GM19372 (cell line): ENCODE results near the gene UBE2J2.

Experiments used
- ATAC-seq: cut with Tn5 transposase; IDR thresholded peaks from one replicate; pipeline ENCODE4 v1.9.1; 2021; ENCODE audit warnings: mild to moderate bottlenecking, low read depth, moderate library complexity; ENCODE audit not compliant: unreplicated experiment

Gene UBE2J2

DNA sequence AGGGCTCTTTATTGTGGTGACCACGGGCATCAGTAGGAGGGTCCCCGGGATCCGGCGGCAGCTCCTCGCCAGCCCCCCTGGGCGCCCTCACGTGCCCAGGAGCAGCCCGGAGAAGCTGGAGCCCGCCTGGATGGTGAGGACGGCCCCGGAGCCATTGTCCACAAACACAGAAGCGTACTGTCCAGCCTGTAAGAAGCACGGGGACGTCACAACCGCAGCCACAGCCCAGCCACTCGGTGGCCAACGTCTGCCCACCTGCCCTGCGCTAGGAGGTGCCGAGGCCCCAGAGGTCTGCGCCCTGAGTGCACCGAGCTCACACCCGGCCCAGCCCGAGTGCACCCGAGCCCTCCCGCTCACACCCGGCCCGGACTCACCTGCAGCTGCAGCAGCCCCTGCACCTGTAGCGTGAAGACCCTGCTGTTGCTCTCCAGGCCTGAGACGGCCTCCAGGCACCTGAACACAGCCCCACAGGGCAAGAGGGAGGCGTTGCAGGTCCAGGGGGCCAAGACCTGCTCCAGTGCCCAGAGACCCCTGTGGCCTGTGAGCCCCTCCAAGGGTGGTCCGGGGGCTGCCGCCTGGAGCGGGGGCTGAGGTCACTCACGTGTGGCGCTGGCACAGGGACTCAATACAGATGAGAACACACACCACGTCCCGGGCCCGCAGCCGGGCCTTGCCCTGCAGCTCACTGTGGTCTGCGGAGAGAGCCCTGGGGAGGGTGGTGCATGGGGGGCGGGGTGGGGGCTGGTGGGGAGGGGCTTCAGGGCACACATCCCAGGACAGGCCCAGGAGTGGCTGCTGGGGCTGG, 31.0 kb downstream of the UBE2J2 start:
- no peak for ATAC-seq

GRCh38 chr1:1241588-1242219, 31.9 kb downstream of the UBE2J2 start:
- no peak for ATAC-seq

- ATAC-seq: no peak
Measured at GRCh38 chr1:1240822-1241587, 32.6 kb downstream of the UBE2J2 start.

GRCh38 chr1:1240348-1240732, 33.3 kb downstream of the UBE2J2 start:
- ATAC-seq: no peak

DNA sequence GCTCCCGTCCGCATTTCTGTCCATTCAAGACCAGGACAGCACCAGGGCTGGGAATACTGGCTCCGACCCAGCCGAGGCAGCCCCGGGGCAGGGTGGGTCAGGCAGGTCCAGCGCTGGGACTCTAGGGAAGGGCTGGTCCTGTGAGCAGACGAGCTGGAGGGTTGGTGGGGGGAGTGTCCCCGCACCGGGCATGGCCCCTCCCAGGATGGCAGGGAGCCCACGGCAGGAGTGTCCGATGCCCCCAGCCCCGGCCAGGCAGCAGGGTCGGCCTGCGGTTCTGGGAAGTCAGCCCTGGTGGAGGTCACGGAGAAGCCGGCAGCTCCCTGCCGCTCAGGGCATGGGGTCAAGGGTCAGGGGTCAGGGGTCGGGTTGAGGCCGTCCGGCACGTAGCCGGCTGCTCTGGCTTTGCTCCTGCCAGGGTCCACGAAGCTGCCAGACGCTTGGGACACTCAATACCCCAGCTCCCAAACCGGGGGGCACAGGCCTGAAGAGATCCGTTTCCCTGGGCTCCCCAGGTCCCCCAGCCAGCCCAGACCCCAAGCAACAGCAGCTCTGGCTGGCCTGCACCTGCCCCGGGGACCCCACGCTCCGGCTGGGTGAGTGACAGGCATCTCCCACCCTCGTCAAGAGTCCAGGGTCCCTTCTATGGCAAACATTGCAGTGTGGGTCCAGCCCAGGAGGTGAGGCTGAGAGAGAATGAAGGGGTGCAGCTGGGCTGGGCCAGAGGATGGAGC, 33.9 kb downstream of the UBE2J2 start:
- ATAC-seq: no peak

- ATAC-seq: no peak
Measured at GRCh38 chr1:1239227-1239613, 34.4 kb downstream of the UBE2J2 start.

DNA sequence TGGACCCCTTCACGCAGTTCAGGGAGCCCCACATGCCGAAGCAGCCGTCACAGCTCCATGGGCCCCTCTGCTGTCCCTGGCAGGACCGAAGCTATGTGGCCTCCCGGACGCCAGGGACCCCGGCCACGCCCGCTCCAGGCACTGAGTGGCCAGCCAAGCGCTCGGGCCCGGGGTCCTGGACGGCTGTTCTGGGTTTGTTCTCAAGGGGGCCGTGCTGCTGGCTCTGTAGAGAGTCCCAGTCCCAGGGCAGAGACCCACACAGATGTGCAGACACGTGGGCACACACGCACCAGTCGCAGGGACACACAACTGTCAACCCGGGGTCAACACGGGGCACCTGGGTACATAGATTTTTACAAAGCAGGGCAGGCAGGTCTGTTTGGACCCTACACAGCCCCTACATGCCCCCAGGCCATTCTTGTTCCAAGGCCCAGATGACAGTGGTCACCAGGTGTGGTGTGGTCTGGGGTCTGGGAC, 34.9 kb downstream of the UBE2J2 start:
- no peak for ATAC-seq

GRCh38 chr1:1237874-1238701, 35.6 kb downstream of the UBE2J2 start:
- ATAC-seq: no peak

GRCh38 chr1:1236945-1237873, 36.4 kb downstream of the UBE2J2 start:
- no peak for ATAC-seq

DNA sequence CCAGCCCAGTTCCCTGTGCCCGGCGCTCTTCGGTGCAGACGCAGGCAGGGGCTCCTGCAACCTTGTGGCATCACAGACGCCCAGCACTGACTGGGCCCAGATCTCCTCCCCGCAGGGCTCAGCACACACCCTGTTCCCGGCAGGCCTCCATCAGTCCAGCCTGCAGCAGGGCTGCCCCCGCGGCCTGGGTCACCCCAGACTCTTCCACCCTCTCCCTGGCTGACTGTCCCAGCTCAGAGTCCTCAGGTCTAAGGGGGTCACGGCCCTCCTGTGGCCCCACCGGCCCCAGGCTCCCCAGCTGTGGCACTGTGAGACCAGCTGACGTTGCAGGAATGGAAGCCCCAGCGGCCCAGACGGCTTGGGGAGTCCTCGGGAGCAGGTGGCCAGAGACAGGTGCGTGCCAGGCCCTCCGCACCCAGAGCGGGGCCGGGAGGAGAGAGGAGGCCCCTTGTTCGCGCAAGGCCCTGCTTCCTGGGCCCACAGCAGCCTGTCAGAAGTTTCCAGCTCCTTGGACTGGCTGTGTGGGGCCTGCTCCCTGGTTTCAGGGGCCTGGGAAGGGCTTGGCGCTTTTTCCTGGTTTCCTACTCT, 37.4 kb downstream of the UBE2J2 start:
- ATAC-seq: no peak

DNA sequence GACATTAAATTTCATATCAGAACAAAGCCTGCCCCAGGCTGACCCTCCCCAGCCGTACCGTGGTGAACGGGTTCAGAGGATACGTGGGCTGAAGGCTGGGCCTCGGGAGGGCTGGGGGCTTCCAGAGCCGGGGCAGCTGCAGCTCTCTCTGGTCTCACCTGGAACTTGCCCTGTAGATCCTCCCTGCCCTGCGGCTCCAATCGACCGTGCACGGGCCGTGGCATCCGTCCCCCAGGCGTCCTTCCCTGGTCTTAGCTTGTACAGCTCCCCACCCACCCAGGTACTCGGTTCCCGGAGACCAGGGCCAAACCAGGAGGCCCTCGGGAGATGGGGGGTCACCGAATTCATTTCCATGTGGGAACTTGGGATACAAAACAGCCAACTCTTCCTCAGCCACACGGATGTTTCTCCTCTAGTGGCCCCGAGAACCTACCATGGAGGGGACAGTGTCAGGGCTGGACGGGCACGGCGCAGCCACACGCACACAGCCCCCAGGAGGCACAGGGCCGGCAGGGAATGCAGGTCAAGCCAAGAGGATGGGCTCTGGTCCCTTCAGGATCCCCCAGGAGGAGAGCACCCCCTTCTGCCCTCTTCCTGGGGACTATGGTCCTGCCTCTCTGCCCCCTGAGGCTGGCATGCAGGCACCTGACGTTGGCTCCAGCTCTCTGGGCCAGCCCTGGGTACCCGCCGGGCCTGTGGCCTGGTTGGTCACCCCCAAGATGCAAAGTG, 38.5 kb downstream of the UBE2J2 start:
- ATAC-seq: no peak

GRCh38 chr1:1234180-1234808, 39.4 kb downstream of the UBE2J2 start:
- no peak for ATAC-seq

DNA sequence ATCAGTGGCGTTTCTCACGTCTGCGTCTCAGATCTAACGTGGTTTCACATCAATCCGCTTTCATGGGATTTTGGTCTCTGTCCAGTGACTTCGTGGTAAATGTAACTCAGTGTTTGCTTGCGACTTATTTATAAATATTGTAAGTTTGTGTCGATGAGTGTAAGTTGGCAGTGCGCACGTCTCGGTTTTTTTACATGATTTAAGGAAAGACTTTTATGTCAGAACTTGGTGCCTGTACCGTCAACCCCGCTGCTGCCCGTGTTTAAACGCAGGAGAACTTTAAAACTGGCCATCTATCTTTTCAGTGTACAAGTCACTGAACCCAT, 40.1 kb downstream of the UBE2J2 start:
- no peak for ATAC-seq

DNA sequence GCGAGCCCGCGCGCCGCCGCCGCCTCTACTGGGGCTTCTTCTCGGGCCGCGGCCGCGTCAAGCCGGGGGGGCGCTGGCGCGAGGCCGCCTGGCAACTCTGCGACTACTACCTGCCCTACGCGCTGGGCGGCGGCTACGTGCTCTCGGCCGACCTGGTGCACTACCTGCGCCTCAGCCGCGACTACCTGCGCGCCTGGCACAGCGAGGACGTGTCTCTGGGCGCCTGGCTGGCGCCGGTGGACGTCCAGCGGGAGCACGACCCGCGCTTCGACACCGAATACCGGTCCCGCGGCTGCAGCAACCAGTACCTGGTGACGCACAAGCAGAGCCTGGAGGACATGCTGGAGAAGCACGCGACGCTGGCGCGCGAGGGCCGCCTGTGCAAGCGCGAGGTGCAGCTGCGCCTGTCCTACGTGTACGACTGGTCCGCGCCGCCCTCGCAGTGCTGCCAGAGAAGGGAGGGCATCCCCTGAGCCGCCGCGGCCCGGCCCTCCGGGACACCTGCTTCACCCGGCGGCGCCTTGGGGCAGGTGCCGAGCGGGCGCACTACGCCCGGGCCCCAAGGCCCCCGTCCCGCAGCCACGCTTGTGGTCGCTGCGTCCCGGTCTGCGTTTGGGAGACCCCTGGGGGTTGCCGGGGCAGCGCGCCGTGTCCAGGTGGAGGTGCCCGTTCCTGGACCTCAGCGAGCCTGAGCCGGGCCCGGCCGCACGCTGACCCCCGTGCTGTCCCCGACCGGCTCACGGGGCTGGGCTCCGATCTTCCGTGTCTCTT, 40.7 kb downstream of the UBE2J2 start:
- ATAC-seq: no peak

DNA sequence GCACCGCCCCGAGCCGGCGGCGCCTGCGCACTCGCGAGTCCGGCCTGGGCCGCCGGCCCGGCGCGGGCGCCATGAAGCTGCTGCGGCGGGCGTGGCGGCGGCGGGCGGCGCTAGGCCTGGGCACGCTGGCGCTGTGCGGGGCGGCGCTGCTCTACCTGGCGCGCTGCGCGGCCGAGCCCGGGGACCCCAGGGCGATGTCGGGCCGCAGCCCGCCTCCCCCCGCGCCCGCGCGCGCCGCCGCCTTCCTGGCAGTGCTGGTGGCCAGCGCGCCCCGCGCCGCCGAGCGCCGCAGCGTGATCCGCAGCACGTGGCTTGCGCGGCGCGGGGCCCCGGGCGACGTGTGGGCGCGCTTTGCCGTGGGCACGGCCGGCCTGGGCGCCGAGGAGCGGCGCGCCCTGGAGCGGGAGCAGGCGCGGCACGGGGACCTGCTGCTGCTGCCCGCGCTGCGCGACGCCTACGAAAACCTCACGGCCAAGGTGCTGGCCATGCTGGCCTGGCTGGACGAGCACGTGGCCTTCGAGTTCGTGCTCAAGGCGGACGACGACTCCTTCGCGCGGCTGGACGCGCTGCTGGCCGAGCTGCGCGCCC, 41.4 kb downstream of the UBE2J2 start, which contains the start of gene B3GALT6:
B3GALT6 (plus strand) TSS at position 30 of the 588 bp plus-strand sequence; CDS start at position 72, 42 bp downstream.
- no peak for ATAC-seq
